Natural killer cell treated with Interleukin-12 subunit alpha and Interleukin-12 subunit beta and Interleukin-15 and Interleukin-18, amount 100 ng/mL, for 72 hours (primary cell): Measurements from ENCODE around the gene RALGPS2. TPM values are rescaled to one million over a fixed set of nuclear protein-coding genes. Genes with fewer than 3 reads are reported as not detected.

ENCODE experiments used
- ATAC-seq, 2 donors: fragments of 150-1000 bp; cut with Tn5 transposase in 1 of 2; sonication (Bioruptor Pico), chemical (Tn5 transposase) in 1 of 2; 2 replicates each; pipeline ENCODE4 v1.10.0; 2021
- DNase-seq: peaks from one replicate; pipeline ENCODE4 v3.0.0; 2022; ENCODE audit warnings: low spot score
- H3K27ac Mint-ChIP-seq, 2 donors: 1 replicate in 1 of 2; 2 replicates in 1 of 2; pipeline ENCODE4 v1.8.0; 2022; ENCODE audit warnings: mixed read lengths in 2 of 2, mild to moderate bottlenecking in 1 of 2, moderate library complexity in 1 of 2
- H3K27me3 Mint-ChIP-seq, 2 donors: 1 replicate in 1 of 2; 2 replicates in 1 of 2; pipeline ENCODE4 v1.8.0; 2022; ENCODE audit warnings: mixed read lengths in 2 of 2
- H3K36me3 Mint-ChIP-seq: one replicate; pipeline ENCODE4 v1.8.0; 2022; ENCODE audit warnings: mixed read lengths
- H3K4me1 Mint-ChIP-seq, 2 donors: 1 replicate in 1 of 2; 2 replicates in 1 of 2; pipeline ENCODE4 v1.8.0; 2022; ENCODE audit warnings: low read depth in 2 of 2, mixed read lengths in 2 of 2, mild to moderate bottlenecking in 1 of 2
- H3K4me3 Mint-ChIP-seq: one replicate; pipeline ENCODE4 v1.8.0; 2022; ENCODE audit warnings: mixed read lengths
- H3K9me3 Mint-ChIP-seq: 2 replicates; pipeline ENCODE4 v1.8.0; 2022; ENCODE audit warnings: mixed read lengths
- total RNA-seq, 2 donors: library from RNA; stranded (reverse); gene quantifications; one replicate each; pipeline ENCODE4 v1.2.3, GENCODE V29; 2022

RALGPS2 gene
- total RNA-seq, 2 donors from 2014 or later: 2.4 to 3.8 TPM

DNA sequence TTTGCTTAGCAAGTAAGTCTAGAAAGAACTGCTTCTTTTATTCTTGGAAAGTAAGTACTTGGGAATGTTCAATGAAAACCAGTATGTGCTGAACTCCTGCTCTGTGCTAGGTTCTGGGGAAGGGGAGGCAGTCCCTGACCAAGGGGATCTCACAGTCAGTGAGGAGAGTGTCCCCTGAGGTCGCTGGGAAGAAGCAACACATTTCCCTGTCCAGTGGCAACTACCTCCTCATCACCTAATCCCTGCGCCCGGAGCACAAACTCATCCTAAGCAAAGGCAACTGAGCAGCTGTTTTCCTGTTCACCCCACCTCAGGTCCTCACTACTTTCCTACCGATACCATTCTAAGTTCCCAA is 207.5 kb downstream of the RALGPS2 start:
- no peaks in the 10 kb centered on the region for H3K9me3 Mint-ChIP-seq
- DNase-seq (no peak), ATAC-seq (no peak)
- peaks cover 0 to 2% of the 10 kb centered on the region in 2 donors for H3K4me1 Mint-ChIP-seq
- H3K36me3 Mint-ChIP-seq: no peaks in the 10 kb centered on the region
- H3K4me3 Mint-ChIP-seq: no peak overlapping the region
- peaks cover 0 to 5% of the 10 kb centered on the region in 2 donors for H3K27me3 Mint-ChIP-seq
- H3K27ac Mint-ChIP-seq: no peak overlapping the region

DNA sequence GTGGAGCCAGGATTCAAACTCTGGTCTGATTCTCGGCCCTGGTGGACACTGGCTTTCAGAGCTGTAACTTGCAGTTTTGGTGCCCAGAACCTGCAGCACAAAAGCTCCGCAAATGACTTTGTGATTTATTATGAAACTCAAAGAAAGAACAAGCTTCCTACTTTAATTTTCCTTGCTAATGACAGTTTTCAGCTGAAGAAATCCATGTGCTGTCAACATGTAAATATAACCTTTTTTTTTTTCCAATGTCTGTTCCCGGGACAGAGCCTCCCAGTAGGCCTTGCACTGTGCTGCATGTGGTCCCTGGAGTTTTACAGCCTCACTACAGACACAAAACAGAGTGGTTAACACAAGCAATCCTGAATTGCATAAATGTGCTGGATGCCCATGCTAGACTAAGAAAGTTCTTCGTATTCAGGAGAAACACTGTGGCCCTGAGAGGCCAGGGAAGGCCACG is 208.1 kb downstream of the RALGPS2 start:
- Mint-ChIP-seq H3K9me3 (no peaks in the 10 kb centered on the region), H3K27ac (no peak overlapping the region), H3K4me3 (no peak overlapping the region), H3K36me3 (no peaks in the 10 kb centered on the region), H3K4me1 (peaks cover 0 to 2% of the 10 kb centered on the region in 2 donors), H3K27me3 (peaks cover 0 to 5% of the 10 kb centered on the region in 2 donors)
- no peak for DNase-seq
- ATAC-seq: no peak

DNA sequence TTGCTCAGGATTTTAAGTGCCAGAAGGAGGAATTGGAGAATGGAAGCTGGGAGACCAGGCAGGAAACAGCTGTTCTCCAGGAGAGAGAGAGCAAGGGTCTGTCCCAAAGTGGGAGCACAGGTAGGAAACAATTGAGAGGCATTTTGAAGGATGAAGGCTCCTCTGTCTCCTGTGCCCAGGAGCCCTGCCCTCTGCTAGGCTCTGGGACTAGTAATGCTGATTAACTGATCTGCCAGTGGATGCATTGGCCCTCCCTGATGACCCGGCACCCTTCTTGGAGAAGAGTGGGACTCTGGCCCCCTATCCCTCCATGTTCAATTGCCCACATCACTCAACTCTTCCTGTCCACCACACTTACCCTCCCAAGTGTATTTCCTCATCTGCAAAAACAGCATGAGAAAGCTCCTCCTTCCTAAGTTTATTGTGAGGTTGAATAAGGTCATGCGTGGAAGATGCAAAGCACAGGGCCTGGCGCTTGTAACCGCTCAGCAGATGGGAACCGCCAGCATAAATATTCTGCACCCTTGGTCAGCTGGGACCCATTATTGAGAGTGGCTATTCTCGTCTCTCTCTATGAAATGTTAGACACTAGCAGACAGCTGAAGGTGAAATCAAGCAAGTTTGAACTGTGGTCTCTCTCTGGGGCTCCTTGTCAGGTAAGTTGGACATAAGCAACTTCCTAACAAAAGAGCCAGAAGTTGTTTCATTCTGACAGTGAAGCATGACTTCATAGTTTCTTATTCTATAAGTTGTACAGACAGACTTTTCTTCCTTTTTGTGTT is 208.9 kb downstream of the RALGPS2 start:
- H3K27me3 Mint-ChIP-seq: peaks cover 0 to 5% of the 10 kb centered on the region in 2 donors
- no peak overlapping the region for H3K4me3 Mint-ChIP-seq
- DNase-seq (no peak), ATAC-seq (no peak)
- peaks cover 0 to 2% of the 10 kb centered on the region in 2 donors for H3K4me1 Mint-ChIP-seq
- H3K36me3 Mint-ChIP-seq: no peaks in the 10 kb centered on the region
- no peaks in the 10 kb centered on the region for H3K9me3 Mint-ChIP-seq
- no peak overlapping the region for H3K27ac Mint-ChIP-seq

GRCh38 chr1:178934546-178934945 is 209.5 kb downstream of the RALGPS2 start:
- Mint-ChIP-seq H3K4me3 (no peak overlapping the region), H3K27ac (no peak overlapping the region), H3K27me3 (peaks cover 0 to 5% of the 10 kb centered on the region in 2 donors), H3K36me3 (no peaks in the 10 kb centered on the region), H3K4me1 (peaks cover 0 to 2% of the 10 kb centered on the region in 2 donors), H3K9me3 (no peaks in the 10 kb centered on the region)
- DNase-seq: no peak
- peak in 1 of 2 donors; percentile 28 for ATAC-seq

DNA sequence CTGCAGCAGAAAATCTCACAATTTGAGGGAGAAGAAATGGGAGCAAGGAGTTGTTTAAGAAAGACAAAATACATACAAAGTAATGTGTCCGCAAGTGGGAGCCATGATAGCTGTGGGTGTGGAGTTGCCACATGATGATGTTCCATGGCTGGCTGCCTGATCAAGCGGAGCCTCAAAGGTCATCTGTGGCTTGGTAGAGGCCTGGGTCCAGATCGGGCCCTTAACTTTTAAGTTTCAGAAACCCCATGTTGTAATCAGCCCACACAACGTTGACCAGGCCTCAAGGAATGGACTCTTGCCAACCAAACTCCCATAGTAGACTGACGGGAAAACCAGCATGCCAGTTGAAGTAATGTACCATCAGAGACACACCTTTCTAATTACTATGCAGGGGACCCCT is 210.6 kb downstream of the RALGPS2 start:
- Mint-ChIP-seq H3K36me3 (no peaks in the 10 kb centered on the region), H3K27me3 (peaks cover 0 to 5% of the 10 kb centered on the region in 2 donors), H3K27ac (no peak overlapping the region), H3K4me1 (peaks cover 0 to 2% of the 10 kb centered on the region in 2 donors), H3K9me3 (no peaks in the 10 kb centered on the region), H3K4me3 (no peak overlapping the region)
- ATAC-seq: no peak
- no peak for DNase-seq

DNA sequence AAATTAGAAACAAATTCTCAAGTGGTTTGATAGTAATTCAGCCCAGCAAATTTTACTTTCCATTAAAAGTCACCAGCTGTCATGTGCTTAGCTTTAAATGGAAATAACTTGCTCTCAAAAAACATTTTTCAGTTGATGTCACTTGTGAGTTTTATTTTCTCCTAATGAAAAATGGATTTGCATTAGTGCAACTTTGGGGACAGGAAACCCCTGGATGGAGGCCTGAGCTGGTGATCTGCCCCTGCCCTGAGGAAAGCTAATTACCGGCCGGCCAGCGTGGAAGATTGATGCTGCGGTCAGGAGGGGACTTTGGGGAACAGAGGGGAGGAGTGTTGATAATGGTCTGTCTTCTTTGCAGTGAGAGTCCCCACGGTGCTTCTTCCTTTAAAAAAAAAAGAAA is 212.7 kb downstream of the RALGPS2 start:
- no peak for ATAC-seq
- peaks cover 2 to 6% of the 10 kb centered on the region in 2 donors for H3K4me1 Mint-ChIP-seq
- H3K4me3 Mint-ChIP-seq: no peak overlapping the region
- no peak overlapping the region for H3K27ac Mint-ChIP-seq
- no peaks in the 10 kb centered on the region for H3K9me3 Mint-ChIP-seq
- peaks cover 0 to 8% of the 10 kb centered on the region in 2 donors for H3K27me3 Mint-ChIP-seq
- DNase-seq: no peak
- H3K36me3 Mint-ChIP-seq: no peaks in the 10 kb centered on the region

DNA sequence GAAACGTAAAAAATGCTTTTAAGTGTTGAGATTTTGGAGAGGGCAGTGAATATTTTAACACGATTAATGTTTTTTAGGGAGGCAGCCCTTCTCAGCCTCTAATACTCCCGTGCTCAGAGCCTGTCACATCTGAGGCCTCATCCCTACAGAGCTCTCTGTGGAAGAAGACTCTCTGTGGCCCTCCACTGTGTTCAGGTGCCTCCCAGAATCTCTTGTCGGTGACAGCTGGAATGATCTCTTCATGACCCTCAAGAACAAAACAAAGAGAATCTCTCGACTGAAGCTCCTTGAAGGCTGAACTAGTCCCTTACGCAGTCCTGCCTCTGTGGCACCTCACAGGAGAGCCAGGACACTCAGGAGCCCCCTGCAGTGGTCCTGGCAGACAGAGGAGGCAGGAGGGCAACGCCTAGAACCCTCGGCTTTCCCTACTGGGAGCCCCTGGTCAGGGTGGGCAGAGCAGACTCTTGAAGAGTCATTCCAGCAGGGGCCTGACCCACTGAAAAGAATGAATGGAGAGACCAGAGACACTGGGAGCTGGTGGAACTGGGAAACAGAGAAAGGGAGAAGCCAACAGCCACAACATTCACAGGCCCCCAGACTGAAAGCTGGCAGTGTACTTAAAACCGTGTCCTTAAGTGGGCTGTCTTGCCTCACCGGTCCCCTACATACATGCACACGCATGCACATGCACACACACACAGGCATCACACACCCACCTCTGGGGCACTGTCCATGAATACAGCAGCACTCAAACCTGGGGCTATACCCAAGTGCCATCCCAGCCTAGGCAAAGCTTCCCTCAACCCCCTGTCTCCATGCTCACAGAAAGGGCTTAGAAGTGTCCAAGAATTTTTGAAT is 213.3 kb downstream of the RALGPS2 start:
- Mint-ChIP-seq H3K27me3 (peaks cover 0 to 8% of the 10 kb centered on the region in 2 donors), H3K27ac (no peak overlapping the region), H3K4me1 (peaks cover under 1 to 7% of the 10 kb centered on the region in 2 donors), H3K36me3 (no peaks in the 10 kb centered on the region), H3K9me3 (no peaks in the 10 kb centered on the region), H3K4me3 (no peak overlapping the region)
- DNase-seq: no peak
- no peak for ATAC-seq

DNA sequence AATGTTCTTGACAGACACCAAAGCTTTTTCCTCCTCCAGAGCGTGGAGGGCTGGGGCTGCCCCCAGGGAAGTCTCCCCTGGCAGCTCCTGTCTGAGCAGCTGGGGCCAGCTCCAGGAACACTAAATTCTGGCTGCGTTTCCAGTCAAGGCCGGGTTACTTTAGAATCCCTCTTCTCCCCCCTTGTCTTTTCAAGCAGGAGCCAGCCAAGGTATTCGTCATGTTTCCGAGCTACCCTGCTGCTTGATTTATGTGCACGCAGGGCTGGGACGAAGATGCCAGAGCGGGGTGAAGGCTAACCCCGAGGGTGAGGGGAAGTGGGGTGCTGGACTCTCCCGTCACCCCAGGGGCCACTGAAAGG is 213.9 kb downstream of the RALGPS2 start:
- Mint-ChIP-seq H3K9me3 (no peaks in the 10 kb centered on the region), H3K27me3 (peaks cover 0 to 8% of the 10 kb centered on the region in 2 donors), H3K27ac (no peak overlapping the region), H3K4me1 (peaks cover 0 to 7% of the 10 kb centered on the region in 2 donors), H3K36me3 (no peaks in the 10 kb centered on the region), H3K4me3 (no peak overlapping the region)
- DNase-seq: no peak
- no peak for ATAC-seq

DNA sequence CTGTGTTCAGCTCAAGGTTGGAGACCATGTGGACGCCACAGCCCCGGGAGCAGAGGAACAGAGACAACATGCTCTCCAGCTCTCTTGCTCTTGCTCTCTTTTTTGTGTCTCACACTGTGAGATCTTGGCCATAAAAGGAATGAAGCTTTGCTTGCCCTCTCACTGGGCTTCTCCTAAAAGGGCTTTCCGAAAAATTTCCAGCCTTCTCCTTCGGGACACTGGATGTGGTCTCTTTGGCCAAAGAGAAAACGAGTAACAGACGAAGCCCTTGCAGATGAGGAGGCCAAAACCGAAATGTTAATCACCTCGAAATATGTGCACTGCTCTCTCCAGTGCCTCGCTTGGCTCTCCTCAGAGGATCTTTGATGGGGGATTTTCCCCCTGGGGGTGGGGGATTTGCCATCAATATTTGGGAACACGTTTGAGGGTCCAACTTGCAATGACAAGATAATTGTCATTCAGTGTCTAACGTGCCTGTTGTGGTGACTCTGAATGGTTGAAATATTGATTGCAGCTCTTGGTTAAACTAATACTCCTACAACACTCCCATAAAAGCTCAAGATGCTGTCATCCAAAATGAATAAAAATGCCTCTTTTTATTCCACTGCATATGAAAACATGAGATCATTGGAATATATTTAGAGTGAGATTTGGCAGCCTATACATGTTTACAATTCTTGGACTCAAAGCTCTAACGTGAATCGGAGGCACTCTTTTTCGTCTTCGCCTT is 214.5 kb downstream of the RALGPS2 start:
- no peak overlapping the region for H3K4me3 Mint-ChIP-seq
- H3K27me3 Mint-ChIP-seq: peaks cover 0 to 8% of the 10 kb centered on the region in 2 donors
- H3K4me1 Mint-ChIP-seq: peaks cover 0 to 7% of the 10 kb centered on the region in 2 donors
- H3K9me3 Mint-ChIP-seq: no peaks in the 10 kb centered on the region
- no peak overlapping the region for H3K27ac Mint-ChIP-seq
- ATAC-seq (no peak), DNase-seq (no peak)
- no peaks in the 10 kb centered on the region for H3K36me3 Mint-ChIP-seq

DNA sequence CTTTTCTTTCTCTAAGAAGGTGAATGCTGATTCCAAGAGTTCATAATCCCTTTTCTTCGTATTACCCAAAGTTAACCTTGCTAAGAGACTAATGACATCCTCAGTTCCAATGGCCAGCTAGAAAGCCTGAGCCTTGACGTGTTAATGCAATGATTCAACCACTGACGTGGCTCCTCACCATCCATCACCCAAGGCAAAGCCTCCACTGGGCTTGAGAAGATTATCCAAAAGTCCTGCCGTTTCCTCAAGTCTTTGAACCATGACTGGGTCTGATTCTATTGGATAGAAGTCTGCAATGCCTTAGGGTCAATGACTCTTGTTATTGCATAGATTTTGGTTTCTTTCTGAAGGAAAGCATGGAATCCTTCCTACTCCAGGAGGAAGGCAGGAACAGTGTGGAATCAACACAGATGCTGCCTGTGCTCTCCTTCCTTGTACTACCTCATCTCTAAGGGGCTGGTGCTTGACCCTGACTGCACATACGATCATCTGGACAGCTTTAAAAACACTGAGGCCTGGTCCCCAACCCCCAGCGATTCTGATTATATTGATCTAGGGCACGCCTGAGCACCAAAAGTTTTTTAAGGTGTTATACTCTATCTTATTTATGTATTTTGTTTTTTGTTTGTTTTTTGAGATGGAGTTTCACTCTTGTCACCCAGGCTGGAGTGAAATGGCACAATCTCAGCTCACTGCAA is 215.2 kb downstream of the RALGPS2 start:
- H3K4me3 Mint-ChIP-seq: no peak overlapping the region
- H3K36me3 Mint-ChIP-seq: no peaks in the 10 kb centered on the region
- H3K27me3 Mint-ChIP-seq: peaks cover 0 to 8% of the 10 kb centered on the region in 2 donors
- no peak for ATAC-seq
- peaks cover 0 to 7% of the 10 kb centered on the region in 2 donors for H3K4me1 Mint-ChIP-seq
- DNase-seq: no peak
- no peaks in the 10 kb centered on the region for H3K9me3 Mint-ChIP-seq
- H3K27ac Mint-ChIP-seq: no peak overlapping the region

DNA sequence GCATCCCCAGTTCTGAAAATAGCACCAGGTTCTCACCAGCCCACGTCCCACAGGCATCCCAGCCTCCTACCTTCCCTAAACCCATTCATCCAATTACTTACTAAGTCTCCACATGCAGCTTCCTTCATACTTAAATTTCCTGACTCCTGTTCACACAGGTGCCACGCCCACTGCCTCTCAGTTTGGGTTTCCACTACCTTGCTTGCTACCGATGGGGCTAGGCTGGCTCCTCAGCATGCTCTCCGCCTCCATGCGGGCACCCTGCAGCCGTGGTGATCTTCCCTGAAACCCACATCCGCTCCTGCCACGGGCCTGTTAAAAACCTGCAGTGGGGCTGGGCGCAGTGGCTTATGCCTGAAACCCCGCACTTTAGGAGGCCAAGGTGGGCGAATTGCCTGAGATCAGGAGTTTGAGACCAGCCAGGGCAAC is 216.2 kb downstream of the RALGPS2 start:
- Mint-ChIP-seq H3K36me3 (no peaks in the 10 kb centered on the region), H3K27ac (no peak overlapping the region), H3K4me1 (peaks cover 0 to 7% of the 10 kb centered on the region in 2 donors), H3K4me3 (no peak overlapping the region), H3K9me3 (no peaks in the 10 kb centered on the region), H3K27me3 (peaks cover 0 to 8% of the 10 kb centered on the region in 2 donors)
- no peak for DNase-seq
- no peak for ATAC-seq

DNA sequence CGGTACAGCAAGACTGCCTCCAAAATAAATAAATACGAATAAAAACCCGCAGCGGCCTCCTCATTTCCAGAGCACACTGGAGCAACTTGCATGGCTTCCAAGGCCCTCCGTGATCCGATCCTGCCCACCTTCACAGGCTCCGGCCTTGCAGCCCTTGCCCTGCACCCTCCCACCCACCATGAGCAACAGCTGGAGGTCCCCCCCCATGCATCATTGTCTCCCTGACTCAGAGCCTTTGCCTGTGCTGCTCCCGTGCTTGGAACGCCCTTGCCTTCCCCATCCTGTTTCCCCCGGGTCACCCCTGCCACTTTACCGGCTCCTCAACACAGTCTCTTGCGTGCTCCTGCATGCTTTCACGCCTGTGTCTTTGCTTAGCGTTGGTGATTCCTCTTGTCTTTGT is 216.8 kb downstream of the RALGPS2 start:
- peaks cover 0 to 8% of the 10 kb centered on the region in 2 donors for H3K27me3 Mint-ChIP-seq
- H3K4me3 Mint-ChIP-seq: no peak overlapping the region
- H3K9me3 Mint-ChIP-seq: no peaks in the 10 kb centered on the region
- DNase-seq (no peak), ATAC-seq (no peak)
- no peaks in the 10 kb centered on the region for H3K36me3 Mint-ChIP-seq
- peaks cover 0 to 7% of the 10 kb centered on the region in 2 donors for H3K4me1 Mint-ChIP-seq
- no peak overlapping the region for H3K27ac Mint-ChIP-seq
